ENCODE data around the gene NR1H4. TPM values are rescaled to one million over a fixed set of nuclear protein-coding genes. Genes with fewer than 3 reads are reported as not detected.

Gene NR1H4
- total and polyA plus RNA-seq, 2 of the 13 experiments (the other 11 are each of a cell fraction or from before 2014, with no cell fraction given) = 27.3 to 114 TPM

GRCh38 chr12:100464529-100464928 is 9.1 kb upstream of the NR1H4 start (continued):
- TF ChIP-seq MYPOP (CRISPR knock-in tag; IDR thresholded peaks at IDR 0.05) (no peak; the same call in 1 of the 2 replicates), ZNF235 (CRISPR knock-in tag; IDR thresholded peaks at IDR 0.05; ENCODE audit: borderline replicate concordance) (no peak), ZNF713 (CRISPR knock-in tag; IDR thresholded peaks at IDR 0.05) (no peak), ZBTB3 (CRISPR knock-in tag; IDR thresholded peaks at IDR 0.05; ENCODE audit: borderline replicate concordance, low read depth) (no peak), TSC22D2 (CRISPR knock-in tag; IDR thresholded peaks at IDR 0.05; ENCODE audit: borderline replicate concordance) (no peak), HCFC1 (IDR thresholded peaks at IDR 0.05; ENCODE audit: low read depth, low read length) (no peak), PITX1 (CRISPR knock-in tag; IDR thresholded peaks at IDR 0.05) (no peak), PHF20 (CRISPR knock-in tag; IDR thresholded peaks at IDR 0.05) (no peak), TAF15 (IDR thresholded peaks at IDR 0.05; ENCODE audit: low read depth, low read length, poor library complexity, severe bottlenecking) (no peak), ZBTB44 (CRISPR knock-in tag; IDR thresholded peaks at IDR 0.05) (no peak), ZNF253 (CRISPR knock-in tag; IDR thresholded peaks at IDR 0.05; ENCODE audit: borderline replicate concordance) (no peak), FOXO1 (CRISPR knock-in tag; IDR thresholded peaks at IDR 0.05) (peak; percentile 43; the same call in 1 of the 2 replicates), SIN3A (IDR thresholded peaks at IDR 0.05; ENCODE audit: borderline replicate concordance, low read depth, low read length) (no peak), JUNB (CRISPR knock-in tag; IDR thresholded peaks at IDR 0.05; ENCODE audit: borderline replicate concordance) (no peak), ZNF329 (CRISPR knock-in tag; IDR thresholded peaks at IDR 0.05; ENCODE audit: low read depth) (no peak), HOMEZ (CRISPR knock-in tag; IDR thresholded peaks at IDR 0.05; ENCODE audit: low read depth) (0 out of 2 replicates have a peak, but pooled peaks have one; percentile 21)
- TF ChIP-seq, protein P1, sequence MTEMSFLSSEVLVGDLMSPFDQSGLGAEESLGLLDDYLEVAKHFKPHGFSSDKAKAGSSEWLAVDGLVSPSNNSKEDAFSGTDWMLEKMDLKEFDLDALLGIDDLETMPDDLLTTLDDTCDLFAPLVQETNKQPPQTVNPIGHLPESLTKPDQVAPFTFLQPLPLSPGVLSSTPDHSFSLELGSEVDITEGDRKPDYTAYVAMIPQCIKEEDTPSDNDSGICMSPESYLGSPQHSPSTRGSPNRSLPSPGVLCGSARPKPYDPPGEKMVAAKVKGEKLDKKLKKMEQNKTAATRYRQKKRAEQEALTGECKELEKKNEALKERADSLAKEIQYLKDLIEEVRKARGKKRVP (CRISPR knock-in tag; IDR thresholded peaks at IDR 0.05) = peak in 1 of 2 experiments; percentile 66; a peak in 2 of 4 replicates
- TF ChIP-seq, protein P2, sequence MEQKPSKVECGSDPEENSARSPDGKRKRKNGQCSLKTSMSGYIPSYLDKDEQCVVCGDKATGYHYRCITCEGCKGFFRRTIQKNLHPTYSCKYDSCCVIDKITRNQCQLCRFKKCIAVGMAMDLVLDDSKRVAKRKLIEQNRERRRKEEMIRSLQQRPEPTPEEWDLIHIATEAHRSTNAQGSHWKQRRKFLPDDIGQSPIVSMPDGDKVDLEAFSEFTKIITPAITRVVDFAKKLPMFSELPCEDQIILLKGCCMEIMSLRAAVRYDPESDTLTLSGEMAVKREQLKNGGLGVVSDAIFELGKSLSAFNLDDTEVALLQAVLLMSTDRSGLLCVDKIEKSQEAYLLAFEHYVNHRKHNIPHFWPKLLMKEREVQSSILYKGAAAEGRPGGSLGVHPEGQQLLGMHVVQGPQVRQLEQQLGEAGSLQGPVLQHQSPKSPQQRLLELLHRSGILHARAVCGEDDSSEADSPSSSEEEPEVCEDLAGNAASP (CRISPR knock-in tag; IDR thresholded peaks at IDR 0.05; ENCODE audit: borderline replicate concordance) = peak; percentile 70; the same call in 1 of the 2 replicates
- TF ChIP-seq, protein P3, sequence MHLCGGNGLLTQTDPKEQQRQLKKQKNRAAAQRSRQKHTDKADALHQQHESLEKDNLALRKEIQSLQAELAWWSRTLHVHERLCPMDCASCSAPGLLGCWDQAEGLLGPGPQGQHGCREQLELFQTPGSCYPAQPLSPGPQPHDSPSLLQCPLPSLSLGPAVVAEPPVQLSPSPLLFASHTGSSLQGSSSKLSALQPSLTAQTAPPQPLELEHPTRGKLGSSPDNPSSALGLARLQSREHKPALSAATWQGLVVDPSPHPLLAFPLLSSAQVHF (CRISPR knock-in tag; IDR thresholded peaks at IDR 0.05) = no peak
- TF ChIP-seq, protein P4, sequence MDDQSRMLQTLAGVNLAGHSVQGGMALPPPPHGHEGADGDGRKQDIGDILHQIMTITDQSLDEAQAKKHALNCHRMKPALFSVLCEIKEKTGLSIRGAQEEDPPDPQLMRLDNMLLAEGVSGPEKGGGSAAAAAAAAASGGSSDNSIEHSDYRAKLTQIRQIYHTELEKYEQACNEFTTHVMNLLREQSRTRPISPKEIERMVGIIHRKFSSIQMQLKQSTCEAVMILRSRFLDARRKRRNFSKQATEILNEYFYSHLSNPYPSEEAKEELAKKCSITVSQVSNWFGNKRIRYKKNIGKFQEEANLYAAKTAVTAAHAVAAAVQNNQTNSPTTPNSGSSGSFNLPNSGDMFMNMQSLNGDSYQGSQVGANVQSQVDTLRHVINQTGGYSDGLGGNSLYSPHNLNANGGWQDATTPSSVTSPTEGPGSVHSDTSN (CRISPR knock-in tag; IDR thresholded peaks at IDR 0.05; ENCODE audit: borderline replicate concordance) = no peak
